DMS153 (cell line): ENCODE measurements around the gene LHFPL2.
"Not testable (repeated sequence)": the region's sequence is repeated elsewhere in the genome, so short reads cannot be mapped to it uniquely, and the experiment has no call there.

Experiments
- DNase-seq: peaks from one replicate; lab custom pipeline; 2025; lab: John Stamatoyannopoulos, UW

Gene LHFPL2, protein sequence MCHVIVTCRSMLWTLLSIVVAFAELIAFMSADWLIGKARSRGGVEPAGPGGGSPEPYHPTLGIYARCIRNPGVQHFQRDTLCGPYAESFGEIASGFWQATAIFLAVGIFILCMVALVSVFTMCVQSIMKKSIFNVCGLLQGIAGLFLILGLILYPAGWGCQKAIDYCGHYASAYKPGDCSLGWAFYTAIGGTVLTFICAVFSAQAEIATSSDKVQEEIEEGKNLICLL

DNA sequence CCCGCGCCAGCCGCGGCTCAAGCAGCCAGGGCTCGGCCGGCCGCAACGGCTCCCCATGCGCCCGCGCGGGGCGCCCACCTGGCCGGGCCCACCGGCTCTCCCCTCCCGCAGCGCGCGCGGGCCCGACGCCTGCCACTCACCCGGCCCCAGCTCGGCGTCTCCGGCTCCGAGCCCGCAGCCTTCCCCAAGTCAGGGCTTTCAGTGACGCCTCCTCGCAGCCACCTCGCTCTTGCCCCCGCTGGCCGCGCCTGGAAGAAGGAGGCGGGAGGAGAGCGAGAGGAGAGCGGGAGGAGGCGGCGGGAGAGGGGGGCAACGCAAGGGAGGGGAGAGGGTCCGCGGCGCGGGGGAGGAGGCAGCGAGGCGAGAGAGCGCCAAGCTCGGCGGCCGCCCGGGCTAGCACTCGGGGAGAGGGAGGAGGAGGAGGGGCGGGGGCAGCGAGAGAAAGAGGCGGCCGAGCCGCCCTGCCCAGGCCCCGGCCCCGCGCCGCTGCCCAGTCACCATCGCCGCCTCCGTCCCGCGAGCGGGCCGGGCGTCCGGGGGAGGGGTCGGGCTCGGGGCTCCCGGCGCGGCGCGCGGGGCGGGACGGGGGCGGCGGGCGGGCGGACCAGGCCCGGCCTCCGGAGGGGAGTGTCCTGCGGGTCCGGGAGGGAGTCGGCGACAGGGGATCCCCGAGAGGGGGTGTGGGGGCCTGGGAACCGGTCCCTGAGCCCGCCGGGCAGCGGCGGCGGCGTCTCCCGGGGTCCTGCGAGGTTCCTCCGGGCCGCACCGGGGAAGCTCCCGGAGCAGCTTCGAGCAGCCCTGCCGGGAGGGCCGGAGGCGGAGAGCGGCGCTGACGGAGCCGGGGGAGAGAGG is at the start of gene LHFPL2:
LHFPL2 (minus strand) TSS at position 414 of the 852 bp plus-strand sequence. CDS start 138,559 bp downstream, outside the sequence.
- DNase-seq: peak; percentile 45

DNA sequence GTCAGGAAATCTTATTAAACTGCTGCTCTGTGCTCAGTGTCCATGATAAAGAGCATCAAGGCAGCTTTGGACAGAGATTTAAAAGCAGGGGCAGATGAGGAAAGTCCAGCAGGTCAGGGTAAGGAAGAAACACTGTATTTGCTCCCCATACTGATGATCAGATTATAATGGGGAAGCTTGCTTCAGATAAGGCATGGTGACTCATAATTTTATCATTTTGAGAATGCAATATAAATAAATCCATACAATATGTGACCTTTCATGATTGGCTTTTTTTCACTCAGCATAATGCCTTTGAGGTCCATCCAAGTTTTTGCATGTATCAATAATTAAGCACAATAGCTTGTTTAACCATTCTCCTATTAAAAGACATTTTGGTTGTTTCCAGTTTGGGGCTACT is 48.1 kb upstream of the LHFPL2 start:
- DNase-seq: no peak

DNA sequence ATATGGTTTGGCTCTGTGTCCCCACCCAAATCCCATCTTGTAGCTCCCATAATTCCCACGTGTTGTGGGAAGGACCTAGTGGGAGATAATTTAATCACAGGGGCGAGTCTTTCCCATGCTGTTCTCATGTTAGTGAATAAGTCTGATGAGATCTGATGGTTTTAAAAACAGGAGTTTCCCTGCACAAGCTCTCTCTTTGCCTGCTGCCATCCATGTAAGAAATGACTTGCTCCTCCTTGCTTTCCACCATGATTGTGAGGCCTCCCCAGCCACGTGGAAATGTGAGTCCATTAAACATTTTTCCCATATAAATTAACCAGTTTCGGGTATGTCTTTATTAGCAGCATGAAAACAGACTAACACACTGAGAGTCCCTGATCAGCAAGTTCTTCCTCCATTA is 47.5 kb upstream of the LHFPL2 start:
- not testable (repeated sequence) for DNase-seq

DNA sequence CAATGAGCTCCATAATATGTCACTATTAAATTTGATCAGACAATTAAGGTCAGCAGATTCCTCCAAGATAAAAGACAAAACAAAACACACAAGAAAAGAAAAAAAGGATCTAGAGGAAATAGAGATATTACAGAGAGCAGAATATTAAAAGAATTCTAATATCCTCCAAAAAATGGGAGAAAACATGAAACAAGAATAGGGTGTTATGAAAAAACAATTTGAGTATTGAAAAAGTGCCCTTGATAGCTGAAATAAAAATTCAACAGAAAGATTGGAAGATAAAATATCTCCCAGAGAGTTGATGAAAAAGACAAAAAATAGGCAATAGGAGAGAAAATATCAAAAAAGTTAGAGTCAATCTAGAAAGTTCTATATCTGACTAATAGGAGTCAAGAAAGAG is 44.8 kb upstream of the LHFPL2 start:
- no peak for DNase-seq

DNA sequence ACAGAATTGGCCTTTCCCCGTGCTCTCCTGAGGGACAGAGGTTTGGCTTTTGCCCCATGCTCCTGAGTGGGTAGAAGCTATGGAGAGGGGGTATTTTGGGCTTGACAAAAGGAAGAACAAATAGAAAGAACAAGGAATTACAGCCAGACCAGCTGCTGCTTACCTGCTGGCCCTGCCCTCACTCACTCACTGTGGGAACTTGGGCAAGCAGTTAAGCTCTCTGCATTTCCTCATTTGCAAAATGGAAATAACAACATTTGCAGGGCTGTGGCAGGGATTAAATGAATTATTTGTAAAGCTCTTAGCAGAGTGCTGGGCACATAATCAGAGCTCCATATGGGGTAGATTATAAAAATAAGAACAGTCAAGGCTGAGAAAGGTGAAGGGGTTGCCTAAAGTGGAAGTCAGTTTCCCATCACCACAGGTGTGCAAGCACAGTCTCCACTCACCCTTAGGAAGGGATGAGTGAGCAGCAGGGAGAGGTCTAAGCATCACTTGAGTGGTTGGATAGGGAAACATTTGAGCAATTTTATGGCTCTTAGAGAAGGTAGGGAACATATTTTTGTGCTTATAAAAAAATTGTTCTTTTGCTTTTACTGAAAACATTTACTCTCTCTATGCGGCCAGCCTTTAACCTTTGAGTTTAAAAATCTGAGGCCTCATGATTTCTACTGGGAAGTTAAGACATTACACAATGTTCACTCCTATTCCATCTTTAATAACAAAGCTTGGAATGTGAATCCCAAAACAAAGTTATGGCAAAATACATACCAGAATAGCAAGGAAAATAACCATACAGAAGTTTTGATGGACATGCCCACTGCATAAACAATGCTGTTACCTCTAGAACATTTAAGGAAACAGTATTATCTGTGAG is 42.8 kb upstream of the LHFPL2 start:
- peak; percentile 34 for DNase-seq

DNA sequence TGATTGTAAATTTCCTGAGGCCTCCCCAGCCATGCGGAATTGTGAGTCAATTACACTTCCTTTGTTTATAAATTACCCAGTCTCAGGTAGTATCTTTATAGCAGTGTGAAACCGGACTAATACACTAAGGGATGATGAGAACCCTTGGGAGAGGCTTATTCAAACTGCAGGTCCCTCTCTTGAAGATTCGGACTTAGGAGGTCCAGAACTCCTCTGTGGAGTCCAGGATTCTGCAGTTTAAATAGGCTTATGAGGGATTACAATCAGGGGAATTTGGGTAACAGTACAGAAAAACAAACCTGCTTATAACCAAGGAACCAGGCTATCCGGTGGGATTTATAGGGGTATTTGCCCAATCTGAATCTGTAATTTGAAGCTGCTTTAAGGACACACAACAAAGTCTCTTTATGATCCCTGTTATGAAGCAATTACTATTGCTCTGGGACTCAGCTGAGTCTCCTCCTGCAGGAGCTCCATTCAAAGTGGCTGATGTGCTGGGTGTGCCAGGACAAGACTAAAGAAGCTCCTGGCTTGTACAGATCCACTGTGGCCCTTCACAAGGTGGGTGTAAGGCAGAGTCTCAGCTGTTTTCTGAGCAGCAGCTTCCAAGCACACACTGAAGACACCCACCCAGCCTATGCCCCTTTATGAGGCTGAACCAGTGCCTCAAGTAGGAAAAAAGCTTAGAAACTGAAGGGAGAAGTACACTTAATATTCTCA is 41.8 kb upstream of the LHFPL2 start:
- no peak for DNase-seq

DNA sequence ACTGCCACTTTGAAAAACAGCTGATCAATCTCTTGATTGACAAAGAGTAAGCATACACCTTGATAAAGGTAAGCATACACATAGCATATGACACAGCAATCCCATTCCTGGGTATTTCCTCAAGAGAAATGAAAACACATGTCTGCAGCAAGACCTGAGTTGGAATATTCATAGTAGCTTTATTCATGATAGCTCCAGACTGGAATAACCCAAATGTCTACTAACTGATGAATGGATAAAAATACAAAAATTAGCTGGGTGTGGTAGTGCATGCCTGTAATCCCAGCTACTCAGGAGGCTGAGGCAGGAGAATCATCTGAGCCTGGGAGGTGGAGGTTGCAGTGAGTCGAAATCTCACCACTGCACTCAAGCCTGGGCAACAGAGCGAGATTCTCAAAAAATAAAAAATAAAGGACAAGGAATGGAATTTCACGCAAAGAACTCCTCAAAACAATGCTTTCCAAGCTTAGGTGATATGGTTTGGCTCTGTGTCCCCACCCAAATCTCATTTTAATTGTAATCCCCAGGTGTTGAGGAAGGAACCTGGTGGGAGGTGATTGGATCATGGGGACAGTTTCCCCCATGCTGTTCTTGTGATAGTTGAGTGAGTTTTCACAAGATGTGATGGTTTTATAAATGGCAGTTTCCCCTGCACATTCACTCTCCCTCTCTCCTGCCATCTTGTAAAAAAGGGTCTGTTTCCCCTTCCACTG is 41.1 kb upstream of the LHFPL2 start:
- DNase-seq: no peak

DNA sequence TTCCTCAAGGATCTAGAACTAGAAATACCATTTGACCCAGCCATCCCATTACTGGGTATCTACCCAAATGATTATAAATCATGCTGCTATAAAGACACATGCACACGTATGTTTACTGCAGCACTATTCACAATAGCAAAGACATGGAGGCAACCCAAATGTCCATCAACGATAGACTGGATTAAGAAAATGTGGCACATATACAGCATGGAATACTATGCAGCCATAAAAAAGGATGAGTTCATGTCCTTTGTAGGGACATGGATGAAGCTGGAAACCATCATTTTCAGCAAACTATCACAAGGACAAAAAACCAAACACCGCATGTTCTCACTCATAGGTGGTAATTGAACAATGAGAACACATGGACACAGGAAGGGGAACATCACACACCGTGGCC is 38.9 kb upstream of the LHFPL2 start:
- not testable (repeated sequence) for DNase-seq

DNA sequence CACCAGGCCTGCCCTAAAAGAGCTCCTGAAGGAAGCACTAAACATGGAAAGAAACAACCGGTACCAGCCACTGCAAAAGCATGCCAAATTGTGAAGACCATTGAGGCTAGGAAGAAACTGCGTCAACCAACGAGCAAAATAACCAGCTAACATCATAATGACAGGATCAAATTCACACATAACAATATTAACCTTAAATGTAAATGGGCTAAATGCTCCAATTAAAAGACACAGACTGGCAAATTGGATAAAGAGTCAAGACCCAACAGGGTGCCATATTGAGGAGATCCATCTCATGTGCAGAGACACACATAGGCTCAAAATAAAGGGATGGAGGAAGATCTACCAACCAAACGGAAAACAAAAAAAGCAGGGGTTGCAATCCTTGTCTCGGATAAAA is 35.3 kb upstream of the LHFPL2 start:
- DNase-seq: not testable (repeated sequence)

DNA sequence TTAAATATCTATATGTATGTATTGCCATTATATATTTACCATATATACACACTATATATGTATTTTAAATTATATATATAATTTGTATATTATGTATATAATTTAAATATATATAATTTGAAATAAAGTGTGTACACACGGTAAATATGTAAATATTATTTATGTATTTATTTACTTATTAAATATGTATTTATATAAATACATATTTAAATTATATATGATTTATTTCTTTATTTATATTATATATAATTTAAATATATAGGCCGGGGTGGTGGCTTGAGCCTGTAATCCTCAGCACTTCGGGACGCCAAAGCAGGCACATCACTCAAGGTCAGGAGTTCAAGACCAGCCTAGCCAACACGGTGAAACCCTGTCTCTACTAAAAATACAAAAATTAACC is 31.3 kb upstream of the LHFPL2 start:
- DNase-seq: no peak

DNA sequence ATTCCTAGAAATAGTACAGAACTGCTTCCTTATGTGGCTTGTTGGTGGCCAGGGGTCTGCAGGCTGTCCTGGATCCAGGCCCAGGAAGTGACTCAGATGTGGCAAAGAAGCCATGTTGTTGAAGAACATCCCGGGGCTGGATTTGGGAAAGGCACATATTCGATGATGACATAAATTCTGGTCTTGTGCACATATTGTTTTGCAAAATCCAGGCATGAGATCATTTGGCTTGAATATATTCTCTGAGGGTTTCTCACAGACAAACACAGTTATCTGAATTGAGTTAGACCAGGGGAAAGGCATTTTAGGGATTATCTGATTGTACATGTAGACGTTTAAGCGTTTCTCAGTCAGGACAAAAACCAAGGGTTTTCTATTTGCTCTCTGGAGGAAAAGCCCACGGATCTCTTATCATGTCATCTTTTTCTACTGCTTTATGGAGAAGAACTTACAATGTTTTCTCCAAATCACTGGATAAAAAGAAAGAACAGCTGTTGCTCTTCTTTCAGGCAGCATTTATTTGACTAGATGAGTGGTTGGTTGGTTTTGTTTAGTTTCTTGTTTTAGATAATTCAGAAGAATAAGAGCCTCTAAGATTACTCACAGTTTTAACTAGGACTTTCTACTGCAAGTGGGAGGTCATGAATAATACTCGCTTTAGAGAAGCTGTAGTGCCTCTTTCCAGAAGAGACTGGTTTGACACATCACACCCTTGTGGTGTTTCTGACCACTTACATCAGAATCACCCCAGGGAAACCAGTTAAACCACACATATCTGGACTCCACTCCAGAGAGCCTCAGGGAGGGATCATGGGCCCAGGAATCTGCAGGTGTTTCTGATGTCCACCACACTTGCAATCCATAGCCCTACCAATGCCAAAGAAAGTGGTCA is 29.5 kb upstream of the LHFPL2 start:
- no peak for DNase-seq

DNA sequence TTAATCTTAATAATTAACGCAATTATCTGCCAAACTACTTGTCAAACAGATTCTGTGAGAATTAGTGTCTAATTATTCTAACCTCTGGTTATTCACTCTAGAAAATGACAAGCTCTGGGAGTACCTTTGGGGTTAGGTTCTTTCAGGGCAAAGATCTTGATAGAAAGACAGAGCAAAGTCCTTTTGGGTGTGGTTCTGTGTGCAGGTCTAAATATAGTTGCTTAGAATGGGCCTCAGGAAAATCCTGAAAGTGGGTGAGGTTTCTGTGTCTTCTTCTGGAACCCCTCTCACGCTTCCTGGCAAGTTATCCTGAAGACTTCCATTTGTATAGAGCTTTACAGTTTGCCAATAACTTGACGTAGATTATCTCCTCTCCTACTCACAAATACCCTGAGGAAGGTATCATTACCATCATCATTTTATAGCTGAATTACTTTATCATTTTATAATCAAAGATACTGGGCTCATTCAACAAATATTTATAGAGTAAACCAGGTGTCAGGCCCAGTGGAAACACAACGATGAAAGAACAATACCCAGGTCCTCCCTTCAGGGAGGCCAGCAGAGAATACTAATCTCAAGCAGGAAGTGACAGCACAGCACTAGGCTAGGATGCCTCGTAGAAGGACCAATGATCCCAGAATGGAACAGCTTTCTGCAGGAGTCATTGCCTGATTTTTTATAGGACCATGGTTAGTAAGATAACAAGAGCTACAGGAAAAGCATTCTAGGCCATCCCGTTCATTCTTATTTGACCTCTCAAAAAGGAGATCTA is 27.6 kb upstream of the LHFPL2 start:
- DNase-seq: no peak

DNA sequence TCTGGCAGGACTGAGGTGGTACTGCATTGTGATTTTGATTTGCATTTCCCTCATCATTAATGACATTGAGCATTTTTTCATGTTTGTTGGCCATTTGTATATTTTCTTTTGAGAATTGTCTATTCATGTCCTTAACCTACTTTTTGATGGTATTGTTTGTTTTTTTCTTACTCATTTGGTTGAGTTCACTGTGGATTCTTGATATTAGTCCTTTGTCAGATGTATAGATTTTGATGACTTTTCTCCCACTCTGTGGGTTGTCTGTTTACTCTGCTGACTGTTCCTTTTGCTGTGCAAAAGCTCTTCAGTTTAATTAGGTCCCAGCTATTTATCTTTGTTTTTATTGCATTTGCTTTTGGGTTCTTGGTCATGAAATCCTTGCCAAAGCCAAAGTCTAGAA is 25.3 kb upstream of the LHFPL2 start:
- not testable (repeated sequence) for DNase-seq

DNA sequence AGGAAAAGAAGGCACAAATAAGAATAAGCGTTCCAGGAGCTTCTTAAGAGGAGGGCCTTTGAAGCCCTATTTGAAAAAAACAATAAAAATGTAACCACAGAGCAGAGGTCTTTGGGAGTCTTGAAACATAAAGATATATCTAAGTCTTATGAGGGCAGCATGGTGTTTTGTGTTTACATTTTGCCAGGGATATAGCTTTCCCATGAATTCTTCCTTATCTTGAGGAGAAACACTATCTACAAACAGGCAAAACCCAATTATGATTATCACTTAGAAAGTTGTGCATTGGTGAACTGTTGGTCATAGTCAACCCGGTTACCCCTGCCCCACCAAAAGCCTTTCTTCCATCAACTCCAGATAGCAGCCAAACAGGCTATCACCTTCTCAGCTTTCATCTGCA is 23.6 kb upstream of the LHFPL2 start:
- no peak for DNase-seq

DNA sequence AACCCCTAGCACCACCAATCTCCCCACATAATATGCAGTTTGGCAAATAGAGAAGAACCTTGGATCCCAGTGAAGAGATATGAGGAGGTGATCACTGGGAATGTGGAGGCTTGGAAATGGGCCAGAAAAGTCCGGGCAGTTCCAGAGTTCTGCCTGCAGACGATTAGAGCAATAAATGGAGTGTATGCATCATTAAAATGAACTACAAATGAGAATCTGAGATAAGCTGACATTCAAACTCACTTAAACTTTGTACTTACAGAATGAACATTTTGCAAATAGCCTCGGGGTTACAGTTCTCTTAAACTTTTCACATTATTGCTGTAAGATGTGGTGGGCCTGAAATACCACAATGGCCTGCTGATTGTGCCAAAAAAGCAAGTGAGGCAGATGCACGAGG is 23.0 kb upstream of the LHFPL2 start:
- no peak for DNase-seq

DNA sequence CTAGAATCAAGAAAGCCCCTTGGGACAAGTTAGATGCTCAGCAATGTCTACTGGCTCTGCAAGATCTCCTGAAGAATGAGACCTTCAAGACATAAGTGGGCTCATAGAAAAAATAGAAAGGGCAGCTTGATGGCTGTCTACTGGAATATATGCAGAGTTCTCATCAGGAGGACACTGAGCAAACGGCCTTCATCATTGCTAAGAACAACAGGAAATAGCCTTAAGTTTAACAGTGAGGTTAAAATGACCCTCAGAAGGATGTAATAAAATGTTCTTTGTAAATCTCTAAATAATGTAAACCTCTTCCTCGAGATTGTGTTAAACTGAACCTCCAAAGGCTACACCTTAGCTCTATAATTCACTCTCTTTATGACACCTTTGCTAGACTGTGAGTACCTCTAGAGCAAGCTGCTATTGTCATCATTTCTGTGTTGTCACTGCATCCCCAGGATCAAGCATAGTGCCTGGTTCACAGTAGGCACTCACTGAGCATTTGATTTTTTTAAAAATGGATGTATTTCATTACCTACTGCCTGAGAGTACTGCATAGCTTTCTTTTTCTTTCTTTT is 22.2 kb upstream of the LHFPL2 start:
- no peak for DNase-seq

DNA sequence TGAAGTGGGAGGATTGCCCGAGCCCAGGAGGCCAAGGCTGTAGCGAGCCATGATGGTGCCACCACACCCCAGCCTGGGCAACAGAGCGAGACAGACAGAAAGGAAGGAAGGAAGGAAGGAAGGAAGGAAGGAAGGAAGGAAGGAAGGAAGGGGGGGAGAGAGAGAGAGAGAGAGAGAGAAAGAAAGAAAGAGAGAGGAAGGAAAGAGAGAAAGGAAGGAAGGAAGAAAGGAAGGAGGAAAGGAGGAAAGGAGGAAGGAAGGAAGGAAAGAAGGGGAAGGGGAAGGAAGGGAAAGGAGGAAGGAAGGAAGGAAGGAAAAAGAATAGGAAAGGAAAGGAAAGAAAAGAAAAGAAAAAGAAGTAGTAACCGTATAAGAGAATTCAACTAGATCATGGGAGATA is 20.8 kb upstream of the LHFPL2 start:
- no peak for DNase-seq

DNA sequence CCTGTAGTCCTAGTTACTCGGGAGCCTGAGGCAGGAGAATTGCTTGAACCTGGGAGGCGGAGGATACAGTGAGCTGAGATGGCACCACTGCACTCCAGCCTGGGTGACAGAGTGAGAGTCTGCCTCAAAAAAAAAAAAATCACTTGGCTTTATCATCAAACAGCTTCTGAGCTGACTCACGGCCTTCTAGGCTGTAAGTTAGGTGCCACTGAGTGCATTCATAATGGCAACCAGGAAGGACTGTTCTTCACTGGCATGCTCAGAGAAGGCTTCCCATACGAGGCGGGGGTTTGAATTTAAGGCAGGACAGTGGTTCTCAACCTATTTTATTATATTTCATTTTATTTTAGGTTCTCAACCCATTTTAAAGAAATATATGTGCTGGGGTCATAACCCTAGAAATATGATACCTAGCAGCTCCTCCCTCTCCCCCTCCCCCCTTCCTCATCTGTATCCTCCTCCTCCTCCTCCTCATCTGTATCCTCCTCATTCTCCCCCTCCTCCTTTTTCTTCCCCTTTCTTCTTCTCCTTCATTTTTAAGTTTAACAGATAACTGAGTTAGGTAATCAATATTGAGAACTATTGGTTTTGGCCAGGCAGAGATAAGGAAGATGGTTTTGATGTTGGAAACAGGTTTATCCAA is 19.0 kb upstream of the LHFPL2 start:
- no peak for DNase-seq

DNA sequence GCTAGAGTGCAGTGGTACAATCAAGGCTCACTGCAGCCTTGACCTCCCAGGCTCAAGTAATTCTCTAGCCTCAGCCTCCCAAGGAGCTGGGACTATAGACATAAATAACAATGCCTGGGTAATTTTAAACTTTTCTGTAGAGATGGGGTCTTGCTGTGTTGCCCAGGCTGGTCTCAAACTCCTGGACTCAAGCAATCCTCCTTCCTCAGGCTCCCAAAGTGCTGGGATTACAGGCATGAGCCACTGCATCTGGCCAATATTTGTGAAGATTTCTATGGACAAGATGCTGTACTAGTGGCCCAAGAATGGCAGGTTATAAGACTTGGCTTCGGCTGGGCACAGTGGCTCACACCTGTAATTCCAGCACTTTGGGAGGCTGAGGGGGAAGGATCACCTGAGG is 18.4 kb upstream of the LHFPL2 start:
- DNase-seq: not testable (repeated sequence)
